ENCODE results near the gene BBS2. TPM values are rescaled to one million over a fixed set of nuclear protein-coding genes. Genes with fewer than 3 reads are reported as not detected.
A peak's percentile ranks its signal among the peaks of the same experiment; 100 is the strongest.

The BBS2 gene
- total RNA-seq, 2 experiments from 2014 or later: 15.6 to 18.4 TPM

GRCh38 chr16:56457927-56458470 is 61.8 kb downstream of the BBS2 start:
- H3K9me3 Mint-ChIP-seq: no peaks in the 10 kb centered on the region
- H3K4me3 Mint-ChIP-seq: no peak overlapping the region
- no peak overlapping the region for H3K27ac Mint-ChIP-seq
- ChIA-PET POLR2A (interaction anchor here (0.9 kb wide), 1 partner anchor 11 kb away, joined by 5 read pairs; no protein-coding TSS in a partner anchor), CTCF (no interaction called here)
- H3K4me1 Mint-ChIP-seq: peaks cover 18% of the 10 kb centered on the region
- no peaks in the 10 kb centered on the region for H3K27me3 Mint-ChIP-seq
- H3K36me3 Mint-ChIP-seq (ENCODE audit: low read depth): peaks cover 72% of the 10 kb centered on the region
- DNase-seq: no peak

- Mint-ChIP-seq H3K9me3 (no peaks in the 10 kb centered on the region), H3K27ac (peak overlapping the region; percentile 83), H3K4me1 (peaks cover 58% of the 10 kb centered on the region), H3K4me3 (peak overlapping the region; percentile 94), H3K36me3 (ENCODE audit: low read depth) (peaks cover 53% of the 10 kb centered on the region), H3K27me3 (no peaks in the 10 kb centered on the region)
- ChIA-PET CTCF (interaction anchor here (0.6 to 1.0 kb wide), 6 partner anchors 12 to 250 kb away, joined by 3 to 6 read pairs (median 4); no protein-coding TSS in a partner anchor), POLR2A (interaction anchor here (0.6 to 1.4 kb wide), 16 partner anchors 8 to 480 kb away, joined by 3 to 9 read pairs (median 3); partner anchors contain the start of genes HERPUD1 and MT2A)
- peak; percentile 18 for DNase-seq
Measured at GRCh38 chr16:56451753-56452689, 67.8 kb downstream of the BBS2 start.

- Mint-ChIP-seq H3K36me3 (ENCODE audit: low read depth) (peaks cover 49% of the 10 kb centered on the region), H3K27ac (peak within 1 kb of the TSS; percentile 83), H3K9me3 (no peaks in the 10 kb centered on the region), H3K4me1 (peaks cover 58% of the 10 kb centered on the region), H3K27me3 (no peaks in the 10 kb centered on the region), H3K4me3 (peak within 1 kb of the TSS; percentile 94)
- POLR2A ChIA-PET: interaction anchor here (0.8 to 1.4 kb wide), 11 partner anchors 9 to 481 kb away, joined by 3 to 9 read pairs (median 5); partner anchors contain the start of gene HERPUD1
- peak; percentile 94 for DNase-seq
- CTCF ChIA-PET: interaction anchor here (0.6 to 1.0 kb wide), 6 partner anchors 11 to 251 kb away, joined by 3 to 6 read pairs (median 4); no protein-coding TSS in a partner anchor
Measured at GRCh38 chr16:56450986-56451752, 68.7 kb downstream of the BBS2 start, which contains the start of the genes NUDT21 and OGFOD1. Gene NUDT21, minus strand, starts transcription at chr16:56451332. Its CDS starts 130 bp downstream, at chr16:56451202. Gene OGFOD1, plus strand, starts transcription at chr16:56451554. Its CDS starts 59 bp downstream, at chr16:56451613.

- Mint-ChIP-seq H3K4me3 (peak overlapping the region; percentile 94), H3K4me1 (peaks cover 55% of the 10 kb centered on the region), H3K27ac (peak overlapping the region; percentile 83), H3K36me3 (ENCODE audit: low read depth) (peaks cover 49% of the 10 kb centered on the region), H3K27me3 (no peaks in the 10 kb centered on the region), H3K9me3 (no peaks in the 10 kb centered on the region)
- DNase-seq: peak; percentile 23
- ChIA-PET CTCF (interaction anchor here (0.7 to 1.0 kb wide), 4 partner anchors 15 to 252 kb away, joined by 3 to 4 read pairs (median 4); no protein-coding TSS in a partner anchor), POLR2A (interaction anchor here (0.9 to 1.4 kb wide), 10 partner anchors 10 to 482 kb away, joined by 3 to 9 read pairs (median 5); partner anchors contain the start of gene HERPUD1)
Measured at GRCh38 chr16:56450275-56450985, 69.4 kb downstream of the BBS2 start.

- no peaks in the 10 kb centered on the region for H3K27me3 Mint-ChIP-seq
- H3K27ac Mint-ChIP-seq: peak overlapping the region; percentile 67
- CTCF ChIA-PET: interaction anchor here (1.5 kb wide), 1 partner anchor 129 kb away, joined by 3 read pairs; no protein-coding TSS in a partner anchor
- POLR2A ChIA-PET: interaction anchor here (0.7 to 1.5 kb wide), 5 partner anchors 10 to 24 kb away, joined by 3 to 8 read pairs (median 3); no protein-coding TSS in a partner anchor
- no peaks in the 10 kb centered on the region for H3K9me3 Mint-ChIP-seq
- H3K4me1 Mint-ChIP-seq: peaks cover 50% of the 10 kb centered on the region
- H3K36me3 Mint-ChIP-seq (ENCODE audit: low read depth): peaks cover 44% of the 10 kb centered on the region
- no peak for DNase-seq
- H3K4me3 Mint-ChIP-seq: peak overlapping the region; percentile 27
Measured at GRCh38 chr16:56448005-56448404, 71.8 kb downstream of the BBS2 start.

GRCh38 chr16:56447286-56447685 is 72.5 kb downstream of the BBS2 start:
- Mint-ChIP-seq H3K27ac (peak overlapping the region; percentile 67), H3K36me3 (ENCODE audit: low read depth) (peaks cover 49% of the 10 kb centered on the region)

GRCh38 chr16:56438038-56438437 is 81.8 kb downstream of the BBS2 start:
- CTCF ChIA-PET: no interaction called here
- Mint-ChIP-seq H3K4me3 (no peak overlapping the region), H3K9me3 (no peaks in the 10 kb centered on the region), H3K27me3 (no peaks in the 10 kb centered on the region), H3K36me3 (ENCODE audit: low read depth) (peaks cover 66% of the 10 kb centered on the region), H3K27ac (peak overlapping the region; percentile 8), H3K4me1 (peaks cover 2% of the 10 kb centered on the region)
- POLR2A ChIA-PET: interaction anchor here (1.3 to 2.7 kb wide), 3 partner anchors 10 to 13 kb away, joined by 3 to 9 read pairs (median 5); partner anchors contain the start of genes AMFR, NUDT21 and OGFOD1
- no peak for DNase-seq

More at GRCh38 chr16:56447286-56447685, 72.5 kb downstream of the BBS2 start:
- Mint-ChIP-seq H3K4me3 (peak overlapping the region; percentile 27), H3K9me3 (no peaks in the 10 kb centered on the region), H3K27me3 (no peaks in the 10 kb centered on the region), H3K4me1 (peaks cover 45% of the 10 kb centered on the region)
- POLR2A ChIA-PET: interaction anchor here (0.7 to 1.5 kb wide), 6 partner anchors 9 to 23 kb away, joined by 3 to 8 read pairs (median 4); no protein-coding TSS in a partner anchor
- CTCF ChIA-PET: interaction anchor here (1.5 kb wide), 1 partner anchor 130 kb away, joined by 3 read pairs; no protein-coding TSS in a partner anchor
- no peak for DNase-seq

GRCh38 chr16:56436258-56436657 is 83.6 kb downstream of the BBS2 start:
- H3K4me3 Mint-ChIP-seq: no peak overlapping the region
- peaks cover 65% of the 10 kb centered on the region for H3K36me3 Mint-ChIP-seq (ENCODE audit: low read depth)
- no peak overlapping the region for H3K27ac Mint-ChIP-seq
- CTCF ChIA-PET: interaction anchor here (1.5 kb wide), 1 partner anchor 15 kb away, joined by 4 read pairs; the partner anchor contains the start of genes NUDT21 and OGFOD1
- POLR2A ChIA-PET: interaction anchor here (2.7 kb wide), 1 partner anchor 15 kb away, joined by 9 read pairs; the partner anchor contains the start of genes NUDT21 and OGFOD1
- no peaks in the 10 kb centered on the region for H3K4me1 Mint-ChIP-seq
- no peak for DNase-seq
- no peaks in the 10 kb centered on the region for H3K9me3 Mint-ChIP-seq
- no peaks in the 10 kb centered on the region for H3K27me3 Mint-ChIP-seq

Other genes starting within 250 kb of the BBS2 start
- gene AMFR, start 94.5 kb downstream of the BBS2 start, total RNA-seq: 10 to 100 TPM; 48.8 to 51.0 TPM
- 100 to 1,000 TPM; 239 to 241 TPM for gene NUDT21, start 68.7 kb downstream of the BBS2 start, total RNA-seq
- 10 to 100 TPM; 36.5 to 39.5 TPM for gene OGFOD1, start 68.5 kb downstream of the BBS2 start, total RNA-seq
- gene MT4, start 45.0 kb upstream of the BBS2 start, total RNA-seq: not detected
- gene MT3, start 69.5 kb upstream of the BBS2 start, total RNA-seq: 1 to 10 TPM; 1.8 to 2.5 TPM
- gene MT2A, start 88.6 kb upstream of the BBS2 start, total RNA-seq: 10 to 100 TPM; 47.9 to 51.4 TPM
- gene MT1E, start 105.8 kb upstream of the BBS2 start, total RNA-seq: 10 to 100 TPM; 10.4 to 12.3 TPM
- not detected for gene MT1M, start 112.6 kb upstream of the BBS2 start, total RNA-seq
- not detected for gene MT1A, start 118.6 kb upstream of the BBS2 start, total RNA-seq
- not detected for gene MT1B, start 131.9 kb upstream of the BBS2 start, total RNA-seq
- gene MT1F, start 137.9 kb upstream of the BBS2 start, total RNA-seq: 10 to 100 TPM; 15.8 to 16.4 TPM
- gene MT1G, start 148.0 kb upstream of the BBS2 start, total RNA-seq: 1 to 10 TPM; 2.2 to 2.9 TPM
- gene MT1H, start 149.8 kb upstream of the BBS2 start, total RNA-seq: not detected
- 10 to 100 TPM; 28.4 to 33.1 TPM for gene MT1X, start 162.4 kb upstream of the BBS2 start, total RNA-seq
- 10 to 100 TPM; 66.4 to 70.1 TPM for gene NUP93, start 210.1 kb upstream of the BBS2 start, total RNA-seq